ENCODE measurements around the gene PIGU. TPM values are rescaled to one million over a fixed set of nuclear protein-coding genes. Genes with fewer than 3 reads are reported as not detected.
"Not testable (repeated sequence)": the region's sequence is repeated elsewhere in the genome, so short reads cannot be mapped to it uniquely, and the experiment has no call there.

The PIGU gene
- total RNA-seq = 54.9 and 55.5 TPM in 2 replicates
- long read RNA-seq, transcript PIGU-201 (12 exons, 1,632 nt) = major isoform, 25 of 34 reads
- long read RNA-seq, partial matches to known transcripts = 4 of 34 reads
- long read RNA-seq, other reads (novel, unspliced or antisense) = 4 of 34 reads

DNA sequence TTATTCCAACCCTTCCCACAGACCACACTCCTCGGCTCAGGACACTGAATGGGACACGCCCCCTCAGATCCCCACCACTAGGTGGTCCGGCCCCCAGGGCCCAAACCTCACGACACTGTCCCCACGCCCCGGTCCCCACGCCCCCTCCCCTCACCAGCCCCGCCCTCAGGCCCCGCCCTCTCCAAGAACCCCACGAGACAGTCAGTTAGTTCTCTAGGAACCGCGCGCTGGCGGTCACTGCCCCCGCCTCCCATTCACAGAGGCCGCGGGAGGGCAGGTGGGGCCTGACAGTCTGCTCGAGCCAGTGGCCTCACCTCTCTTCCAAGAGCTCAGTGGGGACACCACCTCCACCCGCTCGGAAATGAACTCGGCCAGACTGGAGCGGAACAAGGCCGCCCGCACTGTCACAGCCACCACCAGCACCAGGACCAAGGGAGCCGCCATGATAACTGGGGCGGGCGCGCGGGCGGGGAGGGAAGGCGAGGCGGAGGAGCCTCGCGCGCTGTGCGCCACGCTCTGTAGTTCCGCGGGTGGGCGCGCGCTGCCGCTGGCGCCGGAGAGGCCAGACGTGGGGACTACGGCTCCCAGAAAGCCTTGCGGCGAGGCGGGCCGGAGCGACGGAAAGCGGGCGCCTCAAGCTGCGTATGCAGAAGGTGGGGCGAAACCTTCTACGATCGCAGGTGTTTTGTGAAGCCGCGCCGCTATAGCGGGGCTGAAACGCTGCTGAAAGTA is at the start of gene PIGU:
Gene PIGU, minus strand, starts transcription at position 451 of the 732 bp plus-strand sequence. Its CDS starts 7 bp downstream, at position 444.
- H3K36me3 Mint-ChIP-seq (ENCODE audit: low read depth) = no peaks in the 10 kb centered on the region
- peak; percentile 15 for TF ChIP-seq CTCF (conservative IDR thresholded peaks at IDR 0.05)
- peak; percentile 96 for DNase-seq (ENCODE audit: low read depth, low spot score)
- peak within 1 kb of the TSS; percentile 98 for H3K27ac Mint-ChIP-seq (ENCODE audit: unreplicated experiment)
- H3K4me3 Mint-ChIP-seq = peak within 1 kb of the TSS; percentile 93
- H3K4me1 Mint-ChIP-seq = peaks cover 16% of the 10 kb centered on the region
- H3K9me3 Mint-ChIP-seq = no peaks in the 10 kb centered on the region
- H3K27me3 Mint-ChIP-seq (ENCODE audit: low read depth) = no peaks in the 10 kb centered on the region

GRCh38 chr20:34724172-34724571 is 47.3 kb upstream of the PIGU start:
- Mint-ChIP-seq H3K9me3 (no peaks in the 10 kb centered on the region), H3K4me3 (no peak overlapping the region), H3K27ac (ENCODE audit: unreplicated experiment) (no peak overlapping the region), H3K4me1 (no peaks in the 10 kb centered on the region), H3K27me3 (ENCODE audit: low read depth) (no peaks in the 10 kb centered on the region), H3K36me3 (ENCODE audit: low read depth) (peaks cover 19% of the 10 kb centered on the region)
- DNase-seq (ENCODE audit: low read depth, low spot score) = no peak
- TF ChIP-seq CTCF (conservative IDR thresholded peaks at IDR 0.05) = no peak

DNA sequence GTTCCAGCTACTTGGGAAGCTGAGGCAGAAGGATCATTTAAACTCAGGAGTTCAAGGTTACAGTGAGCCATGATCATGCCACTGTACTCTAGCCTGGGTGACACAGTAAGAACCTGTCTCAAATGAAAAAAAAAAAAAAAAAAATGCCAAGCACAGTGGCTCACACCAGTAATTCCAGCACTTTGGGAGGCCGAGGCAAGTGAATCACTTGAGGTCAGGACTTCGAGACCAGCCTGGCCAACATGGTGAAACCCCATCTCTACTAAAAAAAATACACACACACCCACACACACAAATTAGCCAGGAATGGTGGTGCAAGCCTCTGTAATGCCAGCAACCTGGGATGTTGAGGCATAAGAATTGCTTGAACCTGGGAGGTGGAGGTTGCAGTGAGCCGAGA is 45.7 kb upstream of the PIGU start:
- H3K27me3 Mint-ChIP-seq (ENCODE audit: low read depth); H3K9me3 Mint-ChIP-seq; H3K4me3 Mint-ChIP-seq; H3K27ac Mint-ChIP-seq (ENCODE audit: unreplicated experiment); DNase-seq (ENCODE audit: low read depth, low spot score); H3K4me1 Mint-ChIP-seq: not testable (repeated sequence)
- H3K36me3 Mint-ChIP-seq (ENCODE audit: low read depth) = peaks cover 25% of the 10 kb centered on the region

GRCh38 chr20:34720266-34720665 is 43.4 kb upstream of the PIGU start:
- no peak for TF ChIP-seq CTCF (conservative IDR thresholded peaks at IDR 0.05)
- Mint-ChIP-seq H3K4me1 (no peaks in the 10 kb centered on the region), H3K36me3 (ENCODE audit: low read depth) (peaks cover 18% of the 10 kb centered on the region), H3K27ac (ENCODE audit: unreplicated experiment) (no peak overlapping the region), H3K4me3 (no peak overlapping the region), H3K9me3 (no peaks in the 10 kb centered on the region), H3K27me3 (ENCODE audit: low read depth) (no peaks in the 10 kb centered on the region)
- DNase-seq (ENCODE audit: low read depth, low spot score) = no peak

- H3K4me1 Mint-ChIP-seq; H3K4me3 Mint-ChIP-seq; H3K27ac Mint-ChIP-seq (ENCODE audit: unreplicated experiment); H3K9me3 Mint-ChIP-seq; DNase-seq (ENCODE audit: low read depth, low spot score); H3K27me3 Mint-ChIP-seq (ENCODE audit: low read depth): not testable (repeated sequence)
- peaks cover 16% of the 10 kb centered on the region for H3K36me3 Mint-ChIP-seq (ENCODE audit: low read depth)
Observed at GRCh38 chr20:34719242-34720017, 42.5 kb upstream of the PIGU start.

DNA sequence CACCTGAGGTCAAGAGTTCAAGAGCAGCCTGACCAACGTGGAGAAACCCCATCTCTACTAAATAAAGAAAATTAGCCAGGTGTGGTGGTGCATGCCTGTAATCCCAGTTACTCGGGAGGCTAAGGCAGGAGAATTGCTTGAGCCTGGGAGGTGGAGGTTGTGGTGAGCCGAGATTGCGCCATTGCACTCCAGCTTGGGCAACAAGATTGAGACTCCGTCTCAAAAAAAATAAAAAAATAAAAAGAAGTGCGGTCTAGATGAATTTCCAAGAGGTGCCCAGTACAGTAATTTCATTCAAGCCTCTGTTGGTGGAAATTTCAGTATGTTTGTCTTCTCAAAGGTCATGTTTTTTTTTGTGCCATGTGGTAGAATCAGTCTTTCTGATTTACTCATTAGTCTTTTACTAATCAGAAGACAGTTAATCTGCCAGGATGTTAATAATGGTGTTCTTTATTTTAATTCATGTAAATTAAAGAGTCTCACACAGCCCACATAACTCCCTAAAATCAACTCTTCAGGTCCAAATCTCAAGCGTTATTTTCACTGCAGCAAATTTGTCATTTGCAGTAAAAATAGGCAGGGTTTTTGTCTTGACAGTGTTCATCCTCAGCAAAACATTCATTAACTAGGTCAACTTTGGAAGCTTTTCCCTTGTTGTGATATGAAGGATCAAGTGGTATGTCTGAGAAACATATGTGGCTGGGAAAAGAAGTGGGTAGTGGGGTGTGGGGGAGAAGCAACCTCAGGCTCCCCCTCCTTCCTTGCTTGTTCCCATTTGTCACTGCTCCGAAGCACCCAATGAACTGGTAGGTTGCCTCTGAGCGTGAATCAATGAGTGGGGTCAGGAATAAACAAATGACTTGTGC is 40.6 kb upstream of the PIGU start:
- H3K36me3 Mint-ChIP-seq (ENCODE audit: low read depth) = peaks cover 18% of the 10 kb centered on the region
- H3K27ac Mint-ChIP-seq (ENCODE audit: unreplicated experiment) = no peak overlapping the region
- no peaks in the 10 kb centered on the region for H3K9me3 Mint-ChIP-seq
- no peak for DNase-seq (ENCODE audit: low read depth, low spot score)
- no peaks in the 10 kb centered on the region for H3K4me1 Mint-ChIP-seq
- TF ChIP-seq CTCF (conservative IDR thresholded peaks at IDR 0.05) = no peak
- H3K4me3 Mint-ChIP-seq = no peak overlapping the region
- H3K27me3 Mint-ChIP-seq (ENCODE audit: low read depth) = no peaks in the 10 kb centered on the region

All from neural crest cell (in vitro differentiated cells).